WTC11 (cell line): Measurements from ENCODE around the gene ATP5PB. TPM values are rescaled to one million over a fixed set of nuclear protein-coding genes. Genes with fewer than 3 reads are reported as not detected.

Experiments used
- ATAC-seq: fragments of 200-7000 bp; cut with Tn5 transposase; 2 replicates; pipeline ENCODE4 v1.10.0; 2021; ENCODE audit warnings: mild to moderate bottlenecking, moderate library complexity
- CTCF ChIA-PET: fragments of 300-600 bp; sonication (Branson Sonifier 250); formaldehyde crosslinking; loops from one replicate; lab custom pipeline; 2021; ENCODE audit warnings: antibody characterized with exemption; lab: Charles Lee
- POLR2A ChIA-PET: fragments of 350-600 bp; sonication (Branson Sonifier 250); formaldehyde crosslinking; loops from one replicate; lab custom pipeline; 2021; ENCODE audit warnings: antibody characterized with exemption; lab: Charles Lee
- DNase-seq: peaks from one replicate; pipeline ENCODE4 v3.0.0; 2021; ENCODE audit warnings: low spot score
- H3K27ac Mint-ChIP-seq: 2 replicates; pipeline ENCODE4 v1.8.0; 2021; ENCODE audit warnings: mixed read lengths
- H3K27me3 Mint-ChIP-seq: 2 replicates; pipeline ENCODE4 v1.8.0; 2021; ENCODE audit warnings: low read depth, mild to moderate bottlenecking, moderate library complexity, mixed read lengths
- H3K36me3 Mint-ChIP-seq: 2 replicates; pipeline ENCODE4 v1.8.0; 2021; ENCODE audit warnings: mixed read lengths
- H3K4me1 Mint-ChIP-seq: 2 replicates; pipeline ENCODE4 v1.8.0; 2022; ENCODE audit warnings: mixed read lengths
- H3K4me3 Mint-ChIP-seq: 2 replicates; pipeline ENCODE4 v1.8.0; 2021; ENCODE audit warnings: mild to moderate bottlenecking, moderate library complexity, mixed read lengths
- H3K9me3 Mint-ChIP-seq: 2 replicates; pipeline ENCODE4 v1.8.0; 2021; ENCODE audit warnings: mixed read lengths
- CREM ChIP-seq: sonication (generic); formaldehyde crosslinking; IDR thresholded peaks from 2 replicates; pipeline ENCODE4 v1.8.1; 2022; ENCODE audit warnings: mild to moderate bottlenecking, missing genetic modification reagents, moderate library complexity
- ESRRA ChIP-seq: sonication (generic); formaldehyde crosslinking; IDR thresholded peaks from 2 replicates; pipeline ENCODE4 v1.8.1; 2022; ENCODE audit warnings: mild to moderate bottlenecking, missing genetic modification reagents, borderline replicate concordance
- FOXP1 ChIP-seq: sonication (generic); formaldehyde crosslinking; IDR thresholded peaks from 2 replicates; pipeline ENCODE4 v1.8.0; 2022; ENCODE audit warnings: missing genetic modification reagents, mild to moderate bottlenecking, moderate library complexity, borderline replicate concordance
- GABPB1 ChIP-seq: sonication (generic); formaldehyde crosslinking; IDR thresholded peaks from 2 replicates; pipeline ENCODE4 v1.8.1; 2023; ENCODE audit warnings: mild to moderate bottlenecking, missing genetic modification reagents
- GTF2I ChIP-seq: fragments of 250-450 bp; sonication (Bioruptor Pico); conservative IDR thresholded peaks from 2 replicates; pipeline ENCODE4 v1.4.0; 2021; ENCODE audit warnings: mild to moderate bottlenecking
- JAZF1 ChIP-seq: fragments of 250-450 bp; sonication (Bioruptor Pico); IDR thresholded peaks from 2 replicates; pipeline ENCODE4 v1.9.0; 2021; ENCODE audit warnings: moderate library complexity, mild to moderate bottlenecking, inconsistent platforms
- JUN ChIP-seq: sonication (generic); formaldehyde crosslinking; IDR thresholded peaks from 2 replicates; pipeline ENCODE4 v1.8.0; 2023; ENCODE audit warnings: mild to moderate bottlenecking, missing genetic modification reagents
- ZNF232 ChIP-seq: sonication (generic); formaldehyde crosslinking; IDR thresholded peaks from 2 replicates; pipeline ENCODE4 v1.8.0; 2022; ENCODE audit warnings: mild to moderate bottlenecking, missing genetic modification reagents
- ZNF423 ChIP-seq: fragments of 250-450 bp; sonication (Bioruptor Pico); IDR thresholded peaks from 2 replicates; pipeline ENCODE4 v2.1.2; 2022; ENCODE audit warnings: mild to moderate bottlenecking, moderate library complexity
- total RNA-seq: library from RNA; stranded (reverse); gene quantifications from 3 replicates; pipeline ENCODE4 v1.2.3, GENCODE V29; 2021
- TF ChIP-seq, protein P1 (sequence below): fragments of 250-450 bp; sonication (Bioruptor Pico); conservative IDR thresholded peaks from 2 replicates; pipeline ENCODE4 v1.9.0; 2021; ENCODE audit warnings: mild to moderate bottlenecking
- TF ChIP-seq, protein P2 (sequence below): sonication (generic); formaldehyde crosslinking; IDR thresholded peaks from 2 replicates; pipeline ENCODE4 v1.8.1; 2022; ENCODE audit warnings: mild to moderate bottlenecking, moderate library complexity, missing genetic modification reagents
- TF ChIP-seq, protein P3 (sequence below): sonication (generic); formaldehyde crosslinking; IDR thresholded peaks from 2 replicates; pipeline ENCODE4 v1.8.0; 2023; ENCODE audit warnings: missing genetic modification reagents
- TF ChIP-seq, protein P4 (sequence below): sonication (generic); formaldehyde crosslinking; IDR thresholded peaks from 2 replicates; pipeline ENCODE4 v1.8.1; 2022; ENCODE audit warnings: missing genetic modification reagents, borderline replicate concordance
- TF ChIP-seq, protein P5 (sequence below): fragments of 250-450 bp; sonication (Bioruptor Pico); IDR thresholded peaks from 2 replicates; pipeline ENCODE4 v1.8.0; 2021; ENCODE audit warnings: mild to moderate bottlenecking
- TF ChIP-seq, protein P6 (sequence below): sonication (generic); formaldehyde crosslinking; IDR thresholded peaks from 2 replicates; pipeline ENCODE4 v1.8.0; 2022; ENCODE audit warnings: mild to moderate bottlenecking, missing genetic modification reagents
- TF ChIP-seq, protein P7 (sequence below): sonication (generic); formaldehyde crosslinking; IDR thresholded peaks from 2 replicates; pipeline ENCODE4 v1.8.1; 2023; ENCODE audit warnings: mild to moderate bottlenecking, missing genetic modification reagents, borderline replicate concordance

The ATP5PB gene
- total RNA-seq, 1 experiment from 2014 or later = 284 TPM

DNA sequence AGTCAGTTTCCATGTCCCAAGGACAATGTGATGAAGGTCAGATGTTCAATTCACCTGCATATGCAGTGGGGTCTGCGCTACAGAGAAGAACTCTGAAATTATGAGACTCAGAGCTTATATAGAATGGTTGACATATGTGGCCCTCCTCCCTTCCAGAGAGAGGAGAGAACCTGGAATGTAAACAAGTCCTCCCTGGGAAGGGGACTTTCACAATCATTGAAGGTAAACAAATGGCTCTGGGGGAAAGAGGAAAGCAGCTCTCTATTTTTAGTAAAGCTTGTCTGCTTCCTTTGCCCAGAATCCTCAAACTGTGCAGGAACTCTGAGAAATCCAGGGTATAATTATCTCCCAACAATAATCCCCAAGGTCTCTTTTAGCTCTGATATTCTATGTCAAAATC, 31.5 kb upstream of the ATP5PB start:
- POLR2A ChIA-PET = no interaction called here
- CTCF ChIA-PET = interaction anchor here (1.4 kb wide), 1 partner anchor 18 kb away, joined by 4 read pairs; no protein-coding TSS in a partner anchor
- Mint-ChIP-seq H3K9me3 (no peaks in the 10 kb centered on the region), H3K4me3 (no peak overlapping the region), H3K36me3 (no peaks in the 10 kb centered on the region), H3K27me3 (no peaks in the 10 kb centered on the region; the same call in 1 of the 2 replicates), H3K4me1 (peaks cover 9% of the 10 kb centered on the region), H3K27ac (no peak overlapping the region)
- TF ChIP-seq ZNF423 (no peak), GTF2I (no peak), FOXP1 (CRISPR knock-in tag) (no peak), JAZF1 (CRISPR knock-in tag) (no peak), CREM (CRISPR knock-in tag) (no peak), ESRRA (CRISPR knock-in tag) (no peak), ZNF232 (CRISPR knock-in tag) (no peak), JUN (no peak), GABPB1 (CRISPR knock-in tag) (no peak)
- TF ChIP-seq, protein P1, sequence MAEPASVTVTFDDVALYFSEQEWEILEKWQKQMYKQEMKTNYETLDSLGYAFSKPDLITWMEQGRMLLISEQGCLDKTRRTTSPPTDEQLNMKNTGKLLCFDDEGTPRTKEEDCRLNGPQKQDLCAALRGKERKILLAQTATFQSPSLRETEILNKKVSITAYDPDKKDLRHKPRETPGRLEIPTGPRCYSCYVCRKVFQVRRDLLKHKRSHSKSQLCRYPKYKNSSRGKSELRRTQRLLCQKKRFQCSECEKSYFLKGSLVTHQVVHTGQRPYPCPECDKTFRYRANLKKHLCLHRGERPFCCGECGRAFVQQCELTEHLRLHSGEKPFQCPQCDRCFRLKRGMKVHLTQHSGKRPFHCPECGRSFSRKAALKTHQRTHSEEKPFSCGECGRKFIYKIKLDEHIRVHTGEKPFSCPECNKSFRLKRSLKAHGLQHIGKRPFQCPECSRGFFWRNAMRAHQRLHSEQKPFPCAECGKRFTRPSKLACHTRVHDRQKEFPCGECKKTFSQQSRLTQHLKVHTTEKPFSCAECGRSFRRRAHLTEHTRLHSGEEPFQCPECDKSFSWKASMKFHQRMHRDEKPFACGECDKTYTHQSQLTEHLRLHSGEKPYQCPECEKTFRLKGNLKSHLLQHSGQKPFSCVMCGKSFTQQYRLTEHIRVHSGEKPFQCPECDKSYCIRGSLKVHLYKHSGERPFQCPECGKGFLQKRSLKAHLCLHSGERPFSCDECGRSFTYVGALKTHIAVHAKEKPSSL (CRISPR knock-in tag) = no peak
- TF ChIP-seq, protein P2, sequence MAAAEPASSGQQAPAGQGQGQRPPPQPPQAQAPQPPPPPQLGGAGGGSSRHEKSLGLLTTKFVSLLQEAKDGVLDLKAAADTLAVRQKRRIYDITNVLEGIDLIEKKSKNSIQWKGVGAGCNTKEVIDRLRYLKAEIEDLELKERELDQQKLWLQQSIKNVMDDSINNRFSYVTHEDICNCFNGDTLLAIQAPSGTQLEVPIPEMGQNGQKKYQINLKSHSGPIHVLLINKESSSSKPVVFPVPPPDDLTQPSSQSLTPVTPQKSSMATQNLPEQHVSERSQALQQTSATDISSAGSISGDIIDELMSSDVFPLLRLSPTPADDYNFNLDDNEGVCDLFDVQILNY (CRISPR knock-in tag) = no peak
- TF ChIP-seq, protein P3, sequence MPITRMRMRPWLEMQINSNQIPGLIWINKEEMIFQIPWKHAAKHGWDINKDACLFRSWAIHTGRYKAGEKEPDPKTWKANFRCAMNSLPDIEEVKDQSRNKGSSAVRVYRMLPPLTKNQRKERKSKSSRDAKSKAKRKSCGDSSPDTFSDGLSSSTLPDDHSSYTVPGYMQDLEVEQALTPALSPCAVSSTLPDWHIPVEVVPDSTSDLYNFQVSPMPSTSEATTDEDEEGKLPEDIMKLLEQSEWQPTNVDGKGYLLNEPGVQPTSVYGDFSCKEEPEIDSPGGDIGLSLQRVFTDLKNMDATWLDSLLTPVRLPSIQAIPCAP = no peak
- TF ChIP-seq, protein P4, sequence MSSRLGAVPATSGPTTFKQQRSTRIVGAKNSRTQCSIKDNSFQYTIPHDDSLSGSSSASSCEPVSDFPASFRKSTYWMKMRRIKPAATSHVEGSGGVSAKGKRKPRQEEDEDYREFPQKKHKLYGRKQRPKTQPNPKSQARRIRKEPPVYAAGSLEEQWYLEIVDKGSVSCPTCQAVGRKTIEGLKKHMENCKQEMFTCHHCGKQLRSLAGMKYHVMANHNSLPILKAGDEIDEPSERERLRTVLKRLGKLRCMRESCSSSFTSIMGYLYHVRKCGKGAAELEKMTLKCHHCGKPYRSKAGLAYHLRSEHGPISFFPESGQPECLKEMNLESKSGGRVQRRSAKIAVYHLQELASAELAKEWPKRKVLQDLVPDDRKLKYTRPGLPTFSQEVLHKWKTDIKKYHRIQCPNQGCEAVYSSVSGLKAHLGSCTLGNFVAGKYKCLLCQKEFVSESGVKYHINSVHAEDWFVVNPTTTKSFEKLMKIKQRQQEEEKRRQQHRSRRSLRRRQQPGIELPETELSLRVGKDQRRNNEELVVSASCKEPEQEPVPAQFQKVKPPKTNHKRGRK (CRISPR knock-in tag) = no peak
- TF ChIP-seq, protein P5, sequence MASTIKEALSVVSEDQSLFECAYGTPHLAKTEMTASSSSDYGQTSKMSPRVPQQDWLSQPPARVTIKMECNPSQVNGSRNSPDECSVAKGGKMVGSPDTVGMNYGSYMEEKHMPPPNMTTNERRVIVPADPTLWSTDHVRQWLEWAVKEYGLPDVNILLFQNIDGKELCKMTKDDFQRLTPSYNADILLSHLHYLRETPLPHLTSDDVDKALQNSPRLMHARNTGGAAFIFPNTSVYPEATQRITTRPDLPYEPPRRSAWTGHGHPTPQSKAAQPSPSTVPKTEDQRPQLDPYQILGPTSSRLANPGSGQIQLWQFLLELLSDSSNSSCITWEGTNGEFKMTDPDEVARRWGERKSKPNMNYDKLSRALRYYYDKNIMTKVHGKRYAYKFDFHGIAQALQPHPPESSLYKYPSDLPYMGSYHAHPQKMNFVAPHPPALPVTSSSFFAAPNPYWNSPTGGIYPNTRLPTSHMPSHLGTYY (CRISPR knock-in tag) = no peak
- TF ChIP-seq, protein P6, sequence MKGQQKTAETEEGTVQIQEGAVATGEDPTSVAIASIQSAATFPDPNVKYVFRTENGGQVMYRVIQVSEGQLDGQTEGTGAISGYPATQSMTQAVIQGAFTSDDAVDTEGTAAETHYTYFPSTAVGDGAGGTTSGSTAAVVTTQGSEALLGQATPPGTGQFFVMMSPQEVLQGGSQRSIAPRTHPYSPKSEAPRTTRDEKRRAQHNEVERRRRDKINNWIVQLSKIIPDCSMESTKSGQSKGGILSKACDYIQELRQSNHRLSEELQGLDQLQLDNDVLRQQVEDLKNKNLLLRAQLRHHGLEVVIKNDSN = no peak
- TF ChIP-seq, protein P7, sequence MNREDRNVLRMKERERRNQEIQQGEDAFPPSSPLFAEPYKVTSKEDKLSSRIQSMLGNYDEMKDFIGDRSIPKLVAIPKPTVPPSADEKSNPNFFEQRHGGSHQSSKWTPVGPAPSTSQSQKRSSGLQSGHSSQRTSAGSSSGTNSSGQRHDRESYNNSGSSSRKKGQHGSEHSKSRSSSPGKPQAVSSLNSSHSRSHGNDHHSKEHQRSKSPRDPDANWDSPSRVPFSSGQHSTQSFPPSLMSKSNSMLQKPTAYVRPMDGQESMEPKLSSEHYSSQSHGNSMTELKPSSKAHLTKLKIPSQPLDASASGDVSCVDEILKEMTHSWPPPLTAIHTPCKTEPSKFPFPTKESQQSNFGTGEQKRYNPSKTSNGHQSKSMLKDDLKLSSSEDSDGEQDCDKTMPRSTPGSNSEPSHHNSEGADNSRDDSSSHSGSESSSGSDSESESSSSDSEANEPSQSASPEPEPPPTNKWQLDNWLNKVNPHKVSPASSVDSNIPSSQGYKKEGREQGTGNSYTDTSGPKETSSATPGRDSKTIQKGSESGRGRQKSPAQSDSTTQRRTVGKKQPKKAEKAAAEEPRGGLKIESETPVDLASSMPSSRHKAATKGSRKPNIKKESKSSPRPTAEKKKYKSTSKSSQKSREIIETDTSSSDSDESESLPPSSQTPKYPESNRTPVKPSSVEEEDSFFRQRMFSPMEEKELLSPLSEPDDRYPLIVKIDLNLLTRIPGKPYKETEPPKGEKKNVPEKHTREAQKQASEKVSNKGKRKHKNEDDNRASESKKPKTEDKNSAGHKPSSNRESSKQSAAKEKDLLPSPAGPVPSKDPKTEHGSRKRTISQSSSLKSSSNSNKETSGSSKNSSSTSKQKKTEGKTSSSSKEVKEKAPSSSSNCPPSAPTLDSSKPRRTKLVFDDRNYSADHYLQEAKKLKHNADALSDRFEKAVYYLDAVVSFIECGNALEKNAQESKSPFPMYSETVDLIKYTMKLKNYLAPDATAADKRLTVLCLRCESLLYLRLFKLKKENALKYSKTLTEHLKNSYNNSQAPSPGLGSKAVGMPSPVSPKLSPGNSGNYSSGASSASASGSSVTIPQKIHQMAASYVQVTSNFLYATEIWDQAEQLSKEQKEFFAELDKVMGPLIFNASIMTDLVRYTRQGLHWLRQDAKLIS (CRISPR knock-in tag) = no peak
- ATAC-seq = no peak
- no peak for DNase-seq
